ENCODE results near the gene CHI3L2.

GRCh38 chr1:111195002-111195684, 32.4 kb upstream of the CHI3L2 start:
- TF ChIP-seq HNRNPH1 (optimal IDR thresholded peaks at IDR 0.05; ENCODE audit: low read depth, low read length) (no peak), GTF2F1 (IDR thresholded peaks at IDR 0.05; ENCODE audit: low read length) (no peak), ZBTB33 (CRISPR knock-in tag; IDR thresholded peaks at IDR 0.05) (no peak)

Data from HepG2 (cell line).